ENCODE data around the gene HEXA.
"Not testable (repeated sequence)": the region's sequence is repeated elsewhere in the genome, so short reads cannot be mapped to it uniquely, and the experiment has no call there.

GRCh38 chr15:72396331-72396730 is 20.5 kb upstream of the HEXA start:
- TF ChIP-seq EP300 (IDR thresholded peaks at IDR 0.05) = not testable (repeated sequence)
- TF ChIP-seq, protein P1, sequence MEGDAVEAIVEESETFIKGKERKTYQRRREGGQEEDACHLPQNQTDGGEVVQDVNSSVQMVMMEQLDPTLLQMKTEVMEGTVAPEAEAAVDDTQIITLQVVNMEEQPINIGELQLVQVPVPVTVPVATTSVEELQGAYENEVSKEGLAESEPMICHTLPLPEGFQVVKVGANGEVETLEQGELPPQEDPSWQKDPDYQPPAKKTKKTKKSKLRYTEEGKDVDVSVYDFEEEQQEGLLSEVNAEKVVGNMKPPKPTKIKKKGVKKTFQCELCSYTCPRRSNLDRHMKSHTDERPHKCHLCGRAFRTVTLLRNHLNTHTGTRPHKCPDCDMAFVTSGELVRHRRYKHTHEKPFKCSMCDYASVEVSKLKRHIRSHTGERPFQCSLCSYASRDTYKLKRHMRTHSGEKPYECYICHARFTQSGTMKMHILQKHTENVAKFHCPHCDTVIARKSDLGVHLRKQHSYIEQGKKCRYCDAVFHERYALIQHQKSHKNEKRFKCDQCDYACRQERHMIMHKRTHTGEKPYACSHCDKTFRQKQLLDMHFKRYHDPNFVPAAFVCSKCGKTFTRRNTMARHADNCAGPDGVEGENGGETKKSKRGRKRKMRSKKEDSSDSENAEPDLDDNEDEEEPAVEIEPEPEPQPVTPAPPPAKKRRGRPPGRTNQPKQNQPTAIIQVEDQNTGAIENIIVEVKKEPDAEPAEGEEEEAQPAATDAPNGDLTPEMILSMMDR (IDR thresholded peaks at IDR 0.05) = not testable (repeated sequence)
